Activated gamma-delta T cell treated with Interleukin-2 at 50 U/mL for 16 hours (primary cell): ENCODE measurements around the gene PLXNA1.

Experiments used
- DNase-seq: peaks from one replicate; pipeline ENCODE4 v3.0.0-alpha.2; 2020

Gene PLXNA1

DNA sequence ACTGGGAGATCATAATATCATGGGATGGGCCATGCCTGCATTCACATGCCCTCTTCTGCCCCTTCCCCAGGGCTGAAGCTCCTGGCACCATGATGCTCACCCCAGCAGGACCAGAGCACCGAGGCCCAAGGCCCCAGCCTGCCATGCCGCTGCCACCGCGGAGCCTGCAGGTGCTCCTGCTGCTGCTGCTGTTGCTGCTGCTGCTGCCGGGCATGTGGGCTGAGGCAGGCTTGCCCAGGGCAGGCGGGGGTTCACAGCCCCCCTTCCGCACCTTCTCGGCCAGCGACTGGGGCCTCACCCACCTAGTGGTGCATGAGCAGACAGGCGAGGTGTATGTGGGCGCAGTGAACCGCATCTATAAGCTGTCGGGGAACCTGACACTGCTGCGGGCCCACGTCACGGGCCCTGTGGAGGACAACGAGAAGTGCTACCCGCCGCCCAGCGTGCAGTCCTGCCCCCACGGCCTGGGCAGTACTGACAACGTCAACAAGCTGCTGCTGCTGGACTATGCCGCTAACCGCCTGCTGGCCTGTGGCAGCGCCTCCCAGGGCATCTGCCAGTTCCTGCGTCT, 5.6 kb downstream of the PLXNA1 start:
- DNase-seq: no peak

- DNase-seq: no peak
Measured at GRCh38 chr3:126989316-126990023, 6.6 kb downstream of the PLXNA1 start.

- no peak for DNase-seq
Measured at GRCh38 chr3:126990024-126990700, 7.2 kb downstream of the PLXNA1 start.

DNA sequence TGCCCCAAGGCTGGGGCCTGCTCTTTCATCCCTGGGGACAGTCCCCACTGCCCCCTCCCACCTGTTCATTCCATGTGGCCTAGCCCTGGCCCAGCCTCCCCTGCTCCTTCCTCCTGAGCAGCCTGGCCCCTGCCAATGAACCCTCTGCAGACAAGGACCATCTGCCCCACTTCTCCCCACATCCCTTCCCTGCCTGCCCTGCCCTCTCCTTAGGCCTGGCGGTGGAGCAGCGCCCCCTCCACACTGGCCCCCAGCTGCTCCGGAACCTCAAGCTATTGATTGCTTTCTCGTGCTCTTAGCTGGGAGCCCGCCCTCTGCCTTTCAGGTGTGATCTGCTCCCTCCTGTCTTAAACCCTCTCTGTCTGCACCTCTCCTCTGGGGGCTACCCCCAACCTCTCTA, 8.0 kb downstream of the PLXNA1 start:
- no peak for DNase-seq

DNA sequence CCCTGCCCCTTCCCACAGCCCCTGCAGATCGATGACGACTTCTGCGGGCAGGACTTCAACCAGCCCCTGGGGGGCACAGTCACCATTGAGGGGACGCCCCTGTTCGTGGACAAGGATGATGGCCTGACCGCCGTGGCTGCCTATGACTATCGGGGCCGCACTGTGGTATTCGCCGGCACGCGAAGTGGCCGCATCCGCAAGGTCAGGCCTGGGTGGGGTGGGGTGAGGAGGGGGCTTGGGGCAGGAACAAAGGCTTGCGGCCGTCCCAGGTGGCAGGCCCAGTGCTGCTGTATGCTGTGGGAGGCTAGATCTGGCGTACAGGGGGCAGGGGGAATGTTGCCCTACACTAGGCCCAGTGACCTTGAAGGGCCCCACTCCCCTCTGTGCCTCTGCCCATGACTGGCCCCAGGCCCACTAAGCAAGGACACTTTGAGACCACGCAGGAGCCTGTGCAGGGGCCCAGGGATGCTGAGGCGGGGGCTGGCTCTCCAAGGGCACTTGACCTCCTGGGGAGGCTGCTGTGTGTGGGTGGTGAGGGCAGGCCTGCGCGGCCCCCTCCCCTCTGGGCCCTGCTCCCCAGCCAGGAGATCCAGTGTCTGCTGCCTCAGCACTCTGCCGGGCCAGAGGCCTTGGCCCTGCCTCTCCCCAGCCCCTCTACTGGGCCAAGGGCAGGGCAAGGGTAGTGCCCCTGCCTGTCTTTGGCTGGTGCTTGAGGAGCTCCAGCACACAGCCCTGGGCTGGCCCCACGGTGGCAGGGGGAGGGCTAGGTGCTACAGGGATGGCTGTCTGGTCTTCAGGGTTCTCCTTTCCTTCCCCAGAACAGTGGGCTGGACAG, 8.7 kb downstream of the PLXNA1 start:
- DNase-seq: no peak

- DNase-seq: no peak
Measured at GRCh38 chr3:126992216-126992615, 9.3 kb downstream of the PLXNA1 start.

- DNase-seq: no peak
Measured at GRCh38 chr3:126992776-126993175, 9.9 kb downstream of the PLXNA1 start.

GRCh38 chr3:126993436-126993835, 10.5 kb downstream of the PLXNA1 start:
- no peak for DNase-seq

- DNase-seq: no peak
Measured at GRCh38 chr3:126994661-126995245, 11.8 kb downstream of the PLXNA1 start.

GRCh38 chr3:126995254-126995780, 12.4 kb downstream of the PLXNA1 start:
- no peak for DNase-seq

GRCh38 chr3:126995926-126996512, 13.1 kb downstream of the PLXNA1 start:
- DNase-seq: no peak

DNA sequence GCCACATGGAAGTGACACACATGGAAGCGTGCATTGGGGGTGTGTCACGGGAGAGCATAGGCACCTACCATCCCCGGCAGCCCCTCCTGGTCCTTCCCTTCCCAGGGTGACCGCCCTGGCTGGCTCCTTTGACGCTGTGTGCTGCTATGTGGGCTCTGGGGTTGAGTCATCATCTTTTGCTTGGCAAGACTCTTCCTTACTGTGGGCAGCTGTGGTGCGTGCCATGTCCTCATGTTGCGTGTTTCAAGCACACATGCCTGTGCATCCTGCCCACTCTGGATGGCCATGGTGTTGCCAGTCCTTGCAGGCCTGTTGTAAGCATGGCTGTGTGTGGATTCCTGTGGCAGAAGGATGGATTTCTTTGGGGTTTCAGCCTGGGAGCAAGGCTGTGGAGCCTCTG, 14.0 kb downstream of the PLXNA1 start:
- no peak for DNase-seq

- no peak for DNase-seq
Measured at GRCh38 chr3:126997455-126998038, 14.6 kb downstream of the PLXNA1 start.

GRCh38 chr3:126998320-126998719, 15.4 kb downstream of the PLXNA1 start:
- no peak for DNase-seq

DNA sequence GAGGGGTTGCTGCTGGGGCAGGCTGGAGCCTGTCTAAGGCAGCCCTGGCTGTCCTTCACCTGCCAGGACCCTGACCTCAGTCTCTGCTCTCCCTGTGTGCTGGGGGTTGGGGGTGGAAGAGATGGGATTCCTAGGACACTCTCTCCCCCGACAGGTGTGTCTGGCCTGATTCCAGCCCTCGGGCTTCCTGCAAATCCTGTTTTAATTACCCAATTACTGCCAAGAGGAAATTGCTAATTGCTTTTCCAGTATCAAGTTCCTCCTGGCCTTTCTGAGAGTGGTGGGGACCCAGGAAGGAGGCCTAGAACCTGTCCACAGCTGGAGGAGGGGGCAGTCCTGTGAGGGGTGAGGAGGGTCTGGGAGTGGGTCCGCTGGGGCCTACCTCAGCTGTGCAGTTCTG, 15.8 kb downstream of the PLXNA1 start:
- no peak for DNase-seq

DNA sequence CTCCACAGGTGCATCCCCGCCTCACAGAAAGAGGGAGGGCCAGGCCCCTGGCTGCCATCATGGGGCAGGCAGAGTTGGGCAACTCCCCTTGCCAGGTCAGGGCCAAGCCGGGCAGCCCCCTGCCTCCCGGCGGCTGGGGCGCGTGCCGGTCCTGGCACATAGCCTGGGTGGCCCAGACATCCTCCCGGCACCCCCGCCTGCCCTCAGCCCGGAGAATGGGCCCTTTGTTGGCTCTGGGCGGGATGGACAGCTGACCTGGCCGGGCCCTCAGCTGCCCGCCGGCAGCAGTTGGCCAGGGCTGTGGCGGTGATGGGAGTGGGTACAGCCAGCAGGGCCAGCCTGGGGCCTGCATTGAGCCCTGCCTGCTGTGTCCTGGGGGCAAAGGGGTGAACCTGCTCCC, 16.5 kb downstream of the PLXNA1 start:
- no peak for DNase-seq

DNA sequence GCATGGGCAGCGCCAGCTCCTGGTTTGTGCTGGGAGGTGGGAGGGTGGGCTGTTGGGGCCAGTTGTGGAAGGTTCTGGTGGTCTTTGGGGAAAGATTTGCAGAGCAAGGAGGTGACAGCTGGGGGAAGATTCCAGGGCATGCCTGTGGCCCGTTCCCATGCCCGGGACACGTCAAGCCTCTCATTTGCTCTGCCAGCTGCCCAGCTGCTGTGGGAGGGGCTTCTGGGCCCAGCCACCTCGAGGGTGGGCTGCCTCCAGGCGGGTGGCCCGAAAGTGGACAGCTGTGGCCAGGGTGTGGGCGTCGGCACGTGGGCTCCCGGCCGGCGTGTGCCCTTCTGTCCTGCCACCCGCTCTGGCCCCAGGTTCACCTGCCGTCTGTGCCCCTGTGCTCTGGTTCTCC, 17.2 kb downstream of the PLXNA1 start:
- no peak for DNase-seq

DNA sequence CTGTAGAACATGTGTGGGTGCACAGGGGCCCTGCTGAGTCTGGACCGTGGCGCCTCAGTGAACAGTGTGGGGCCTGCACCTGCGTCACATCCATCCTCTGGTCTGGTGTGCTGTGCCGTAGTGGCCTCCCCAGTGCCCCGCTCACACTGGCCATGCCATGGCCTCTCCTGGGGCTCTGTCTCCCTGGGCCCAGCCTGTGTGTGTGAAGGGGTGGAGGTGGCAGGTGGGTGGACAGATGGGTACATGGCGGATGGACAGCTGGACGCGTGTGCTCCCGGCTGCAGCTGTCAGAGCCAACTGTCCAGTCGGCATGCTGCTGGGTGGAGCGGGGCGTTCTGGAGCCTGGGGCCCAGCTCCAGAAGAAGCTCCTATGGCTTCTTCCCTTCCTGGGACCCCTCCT, 17.8 kb downstream of the PLXNA1 start:
- DNase-seq: no peak

- DNase-seq: no peak
Measured at GRCh38 chr3:127001486-127002194, 18.7 kb downstream of the PLXNA1 start.

- no peak for DNase-seq
Measured at GRCh38 chr3:127002195-127003174, 19.6 kb downstream of the PLXNA1 start.
